Thyroid gland (tissue), 4 donors: ENCODE measurements around the gene ZBTB5.

ENCODE experiments used
- CTCF ChIP-seq, 6 experiments: fragments of 200-600 bp in 3 of 6; fragments of 450-650 bp in 3 of 6; sonication (generic) in 3 of 6; IDR thresholded peaks; one replicate each; pipeline ENCODE4 v1.5.1; 2016 to 2019; ENCODE audit warnings: antibody characterized with exemption in 6 of 6, mild to moderate bottlenecking in 2 of 6, inconsistent platforms in 1 of 6, moderate library complexity in 1 of 6
- POLR2A ChIP-seq, 2 donors: fragments of 450-650 bp; IDR thresholded peaks; one replicate each; pipeline ENCODE4 v1.6.1; 2017; ENCODE audit warnings: antibody characterized with exemption in 2 of 2, mild to moderate bottlenecking in 2 of 2, moderate library complexity in 1 of 2

GRCh38 chr9:37453827-37454226 lies 11.4 kb downstream of the ZBTB5 start:
- TF ChIP-seq CTCF (IDR thresholded peaks at IDR 0.05) = no peak
- TF ChIP-seq POLR2A (IDR thresholded peaks at IDR 0.05) = no peak
